Measurements from ENCODE around the gene SLCO2B1.
"Not testable (repeated sequence)": the region's sequence is repeated elsewhere in the genome, so short reads cannot be mapped to it uniquely, and the experiment has no call there.

SLCO2B1 gene

GRCh38 chr11:75150879-75151278, at the start of gene SLCO2B1:
TSS of gene SLCO2B1 (plus strand) at chr11:75151107. CDS start at chr11:75151382, 275 bp downstream.
- DNase-seq (no peak), ATAC-seq (no peak)
- H3K9me3 Mint-ChIP-seq = no peaks in the 10 kb centered on the region
- H3K27me3 Mint-ChIP-seq = no peaks in the 10 kb centered on the region
- peaks cover 5% of the 10 kb centered on the region for H3K4me1 Mint-ChIP-seq
- H3K4me3 Mint-ChIP-seq = no peak within 1 kb of the TSS
- H3K27ac Mint-ChIP-seq = no peak within 1 kb of the TSS

GRCh38 chr11:75101424-75102128, 49.3 kb upstream of the SLCO2B1 start:
- no peaks in the 10 kb centered on the region for H3K9me3 Mint-ChIP-seq
- H3K27me3 Mint-ChIP-seq = peaks cover 55% of the 10 kb centered on the region
- ATAC-seq = no peak
- H3K4me1 Mint-ChIP-seq = peaks cover 26% of the 10 kb centered on the region
- no peak overlapping the region for H3K4me3 Mint-ChIP-seq
- no peak overlapping the region for H3K27ac Mint-ChIP-seq
- no peak for DNase-seq

- H3K27me3 Mint-ChIP-seq = peaks cover 46% of the 10 kb centered on the region
- DNase-seq = no peak
- ATAC-seq = peak; percentile 77
- no peaks in the 10 kb centered on the region for H3K9me3 Mint-ChIP-seq
- H3K27ac Mint-ChIP-seq = peak overlapping the region in 1 of 2 donors; percentile 9
- H3K4me3 Mint-ChIP-seq = no peak overlapping the region
- peaks cover 26% of the 10 kb centered on the region for H3K4me1 Mint-ChIP-seq
Observed at GRCh38 chr11:75103380-75104026, 47.4 kb upstream of the SLCO2B1 start.

GRCh38 chr11:75105462-75105925, 45.4 kb upstream of the SLCO2B1 start:
- H3K27ac Mint-ChIP-seq = no peak overlapping the region
- DNase-seq (no peak), ATAC-seq (no peak)
- H3K9me3 Mint-ChIP-seq = no peaks in the 10 kb centered on the region
- H3K4me3 Mint-ChIP-seq = no peak overlapping the region
- H3K4me1 Mint-ChIP-seq = peaks cover 20% of the 10 kb centered on the region
- H3K27me3 Mint-ChIP-seq = peaks cover 36% of the 10 kb centered on the region

- not testable (repeated sequence) for H3K4me3 Mint-ChIP-seq, H3K27ac Mint-ChIP-seq, DNase-seq, ATAC-seq, H3K9me3 Mint-ChIP-seq
- Mint-ChIP-seq H3K4me1 (peaks cover 16% of the 10 kb centered on the region), H3K27me3 (peaks cover 31% of the 10 kb centered on the region)
Observed at GRCh38 chr11:75105967-75106681, 44.8 kb upstream of the SLCO2B1 start.

GRCh38 chr11:75107187-75107586, 43.7 kb upstream of the SLCO2B1 start:
- peaks cover 11% of the 10 kb centered on the region for H3K4me1 Mint-ChIP-seq
- no peak overlapping the region for H3K27ac Mint-ChIP-seq
- no peak for DNase-seq
- H3K4me3 Mint-ChIP-seq = no peak overlapping the region
- peaks cover 0 to 10% of the 10 kb centered on the region in 2 donors for H3K9me3 Mint-ChIP-seq
- H3K27me3 Mint-ChIP-seq = peaks cover 21% of the 10 kb centered on the region
- no peak for ATAC-seq

- H3K27me3 Mint-ChIP-seq = peaks cover 21% of the 10 kb centered on the region
- no peak for ATAC-seq
- H3K4me3 Mint-ChIP-seq = no peak overlapping the region
- peaks cover 27 to 29% of the 10 kb centered on the region in 2 donors for H3K9me3 Mint-ChIP-seq
- H3K27ac Mint-ChIP-seq = no peak overlapping the region
- no peak for DNase-seq
- H3K4me1 Mint-ChIP-seq = no peaks in the 10 kb centered on the region
Observed at GRCh38 chr11:75112200-75112599, 38.7 kb upstream of the SLCO2B1 start.

- H3K27ac Mint-ChIP-seq = no peak overlapping the region
- H3K27me3 Mint-ChIP-seq = peaks cover 23% of the 10 kb centered on the region
- H3K4me3 Mint-ChIP-seq = no peak overlapping the region
- H3K9me3 Mint-ChIP-seq = peaks cover 27 to 29% of the 10 kb centered on the region in 2 donors
- ATAC-seq (no peak), DNase-seq (no peak)
- H3K4me1 Mint-ChIP-seq = no peaks in the 10 kb centered on the region
Observed at GRCh38 chr11:75113030-75113429, 37.9 kb upstream of the SLCO2B1 start.

- ATAC-seq = no peak
- DNase-seq = no peak
- no peak overlapping the region for H3K4me3 Mint-ChIP-seq
- H3K4me1 Mint-ChIP-seq = no peaks in the 10 kb centered on the region
- peaks cover 27 to 29% of the 10 kb centered on the region in 2 donors for H3K9me3 Mint-ChIP-seq
- H3K27me3 Mint-ChIP-seq = peaks cover 23% of the 10 kb centered on the region
- H3K27ac Mint-ChIP-seq = no peak overlapping the region
Observed at GRCh38 chr11:75114465-75114864, 36.4 kb upstream of the SLCO2B1 start.

GRCh38 chr11:75118577-75118976, 32.3 kb upstream of the SLCO2B1 start:
- Mint-ChIP-seq H3K27ac (no peak overlapping the region), H3K27me3 (peaks cover 39% of the 10 kb centered on the region), H3K4me1 (no peaks in the 10 kb centered on the region), H3K4me3 (no peak overlapping the region), H3K9me3 (peaks cover 12 to 20% of the 10 kb centered on the region in 2 donors)
- DNase-seq (no peak), ATAC-seq (no peak)

GRCh38 chr11:75126564-75126963, 24.3 kb upstream of the SLCO2B1 start:
- Mint-ChIP-seq H3K4me1 (no peaks in the 10 kb centered on the region), H3K27me3 (peaks cover 23% of the 10 kb centered on the region), H3K27ac (no peak overlapping the region), H3K4me3 (no peak overlapping the region), H3K9me3 (no peaks in the 10 kb centered on the region)
- ATAC-seq (no peak), DNase-seq (no peak)

- no peak for ATAC-seq
- Mint-ChIP-seq H3K4me1 (no peaks in the 10 kb centered on the region), H3K9me3 (no peaks in the 10 kb centered on the region), H3K27ac (no peak overlapping the region), H3K4me3 (no peak overlapping the region), H3K27me3 (peaks cover 37% of the 10 kb centered on the region)
- DNase-seq = no peak
Observed at GRCh38 chr11:75132080-75132479, 18.8 kb upstream of the SLCO2B1 start.

GRCh38 chr11:75133976-75134375, 16.9 kb upstream of the SLCO2B1 start:
- Mint-ChIP-seq H3K27me3 (peaks cover 37% of the 10 kb centered on the region), H3K27ac (no peak overlapping the region), H3K4me1 (no peaks in the 10 kb centered on the region), H3K4me3 (no peak overlapping the region), H3K9me3 (no peaks in the 10 kb centered on the region)
- ATAC-seq = no peak
- no peak for DNase-seq

GRCh38 chr11:75135021-75135650, 15.8 kb upstream of the SLCO2B1 start:
- H3K27ac Mint-ChIP-seq = no peak overlapping the region
- no peak for ATAC-seq
- no peaks in the 10 kb centered on the region for H3K9me3 Mint-ChIP-seq
- H3K4me1 Mint-ChIP-seq = no peaks in the 10 kb centered on the region
- H3K4me3 Mint-ChIP-seq = no peak overlapping the region
- no peak for DNase-seq
- H3K27me3 Mint-ChIP-seq = peaks cover 35% of the 10 kb centered on the region

- Mint-ChIP-seq H3K27ac (no peak overlapping the region), H3K4me1 (no peaks in the 10 kb centered on the region), H3K4me3 (no peak overlapping the region), H3K27me3 (peaks cover 34% of the 10 kb centered on the region), H3K9me3 (no peaks in the 10 kb centered on the region)
- ATAC-seq (no peak), DNase-seq (no peak)
Observed at GRCh38 chr11:75135651-75136050, 15.3 kb upstream of the SLCO2B1 start.

All from stimulated activated naive CD8-positive, alpha-beta T cell treated with anti-CD3 and anti-CD28 coated beads, Interleukin-15, amount 100 ng/mL, for 72 hours (primary cell).